Kidney (tissue), 14 donors: ENCODE measurements around the gene NFX1. TPM values are rescaled to one million over a fixed set of nuclear protein-coding genes. Genes with fewer than 3 reads are reported as not detected.

Source experiments
- DNase-seq, 5 donors: peaks; one replicate each; pipeline ENCODE4 v3.0.0-alpha.2; 2013 to 2020
- FAIRE-seq: peaks from 2 replicates; lab custom pipeline; 2012; peaks lifted over from hg19 to GRCh38; lab: Jason Lieb, UNC
- H3K27ac ChIP-seq, 2 donors: one replicate each; pipeline ENCODE4 v1.7.0; 2013; ENCODE audit warnings: low read depth in 2 of 2, low read length in 2 of 2, inconsistent platforms in 1 of 2
- H3K27me3 ChIP-seq: one replicate; pipeline ENCODE4 v1.7.1; 2013; ENCODE audit warnings: low read length, inconsistent platforms; ENCODE audit not compliant: control insufficient read depth, insufficient read depth
- H3K36me3 ChIP-seq, 3 donors: one replicate each; pipeline versions ENCODE4 v1.7.0 to v1.7.1; 2013; ENCODE audit warnings: low read length in 3 of 3, control low read depth in 1 of 3, inconsistent platforms in 1 of 3; ENCODE audit not compliant: insufficient read depth in 3 of 3, control insufficient read depth in 2 of 3
- H3K4me1 ChIP-seq, 3 donors: one replicate each; pipeline versions ENCODE4 v1.7.0 to v1.7.1; 2013; ENCODE audit warnings: low read length in 3 of 3, inconsistent platforms in 1 of 3, low read depth in 1 of 3; ENCODE audit not compliant: control insufficient read depth in 2 of 3, insufficient read depth in 2 of 3
- H3K4me3 ChIP-seq, 3 donors: one replicate each; pipeline versions ENCODE4 v1.7.0 to v1.8.1; 2013; ENCODE audit warnings: low read length in 3 of 3, control low read depth in 1 of 3, inconsistent platforms in 1 of 3
- H3K9ac ChIP-seq, 3 donors: one replicate each; pipeline versions ENCODE4 v1.7.0 to v1.7.1; 2013; ENCODE audit warnings: low read length in 3 of 3, control low read depth in 1 of 3, inconsistent platforms in 1 of 3
- H3K9me3 ChIP-seq, 3 donors: one replicate each; pipeline versions ENCODE4 v1.7.0 to v1.7.1; 2013; ENCODE audit warnings: low read length in 3 of 3, control low read depth in 1 of 3, inconsistent platforms in 1 of 3; ENCODE audit not compliant: control insufficient read depth in 2 of 3, insufficient read depth in 1 of 3
- intact Hi-C: fragments of 100-400 bp; cut with DNase I; formaldehyde crosslinking; loops from one replicate; pipeline ENCODE4 v1.11.1; 2022
- polyA plus RNA-seq: library from polyadenylated mRNA; stranded (reverse); fragments of 350-450 nt; fragmentation: Illumina TruSeq; extraction: RNeasy Lipid Tissue Mini Kit (QIAGEN cat#74804); gene quantifications from one replicate; pipeline ENCODE4 v1.2.3, GENCODE V29; 2014; ENCODE audit warnings: low read depth, low replicate concordance; ENCODE audit not compliant: insufficient read depth
- total RNA-seq: library from RNA; stranded (reverse); fragmentation: NEBNext Ultra II Directional; extraction: Animal tissue kit (Norgen Biotek cat#: 25700); gene quantifications from one replicate; pipeline ENCODE4 v1.2.1, GENCODE V29; 2021
- TF ChIP-seq, protein P1 (sequence below): IDR thresholded peaks from 3 replicates; pipeline ENCODE4 v1.5.1; 2012; ENCODE audit warnings: mild to moderate bottlenecking, moderate library complexity, borderline replicate concordance; ENCODE audit not compliant: insufficient read depth; ENCODE audit errors: extremely low read depth
- donor health status: control.
- donor health status: control.
- donor health status: control.
- donor health status: control.
- donor health status: control.
- donor health status: DM: yes; HTN: yes; CAD: no.
- donor health status: Normal renal cell carcinoma (clear cell type).

Gene NFX1
- total and polyA plus RNA-seq, 2 donors from 2014 or later, result 12.2 to 46.3 TPM

GRCh38 chr9:33257276-33257675 is 33.0 kb upstream of the NFX1 start:
- Histone ChIP-seq H3K36me3 (peaks cover 18 to 67% (median 53%) of the 10 kb centered on the region in 3 donors), H3K9ac (no peak overlapping the region), H3K27ac (no peak overlapping the region), H3K4me3 (no peak overlapping the region), H3K4me1 (peaks cover 0 to 6% (median 0%) of the 10 kb centered on the region in 3 donors), H3K27me3 (no peaks in the 10 kb centered on the region), H3K9me3 (no peaks in the 10 kb centered on the region)
- DNase-seq (no peak), FAIRE-seq (no peak)
- TF ChIP-seq, protein P1, sequence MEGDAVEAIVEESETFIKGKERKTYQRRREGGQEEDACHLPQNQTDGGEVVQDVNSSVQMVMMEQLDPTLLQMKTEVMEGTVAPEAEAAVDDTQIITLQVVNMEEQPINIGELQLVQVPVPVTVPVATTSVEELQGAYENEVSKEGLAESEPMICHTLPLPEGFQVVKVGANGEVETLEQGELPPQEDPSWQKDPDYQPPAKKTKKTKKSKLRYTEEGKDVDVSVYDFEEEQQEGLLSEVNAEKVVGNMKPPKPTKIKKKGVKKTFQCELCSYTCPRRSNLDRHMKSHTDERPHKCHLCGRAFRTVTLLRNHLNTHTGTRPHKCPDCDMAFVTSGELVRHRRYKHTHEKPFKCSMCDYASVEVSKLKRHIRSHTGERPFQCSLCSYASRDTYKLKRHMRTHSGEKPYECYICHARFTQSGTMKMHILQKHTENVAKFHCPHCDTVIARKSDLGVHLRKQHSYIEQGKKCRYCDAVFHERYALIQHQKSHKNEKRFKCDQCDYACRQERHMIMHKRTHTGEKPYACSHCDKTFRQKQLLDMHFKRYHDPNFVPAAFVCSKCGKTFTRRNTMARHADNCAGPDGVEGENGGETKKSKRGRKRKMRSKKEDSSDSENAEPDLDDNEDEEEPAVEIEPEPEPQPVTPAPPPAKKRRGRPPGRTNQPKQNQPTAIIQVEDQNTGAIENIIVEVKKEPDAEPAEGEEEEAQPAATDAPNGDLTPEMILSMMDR, result no peak
- intact Hi-C loops, result no loop called here

DNA sequence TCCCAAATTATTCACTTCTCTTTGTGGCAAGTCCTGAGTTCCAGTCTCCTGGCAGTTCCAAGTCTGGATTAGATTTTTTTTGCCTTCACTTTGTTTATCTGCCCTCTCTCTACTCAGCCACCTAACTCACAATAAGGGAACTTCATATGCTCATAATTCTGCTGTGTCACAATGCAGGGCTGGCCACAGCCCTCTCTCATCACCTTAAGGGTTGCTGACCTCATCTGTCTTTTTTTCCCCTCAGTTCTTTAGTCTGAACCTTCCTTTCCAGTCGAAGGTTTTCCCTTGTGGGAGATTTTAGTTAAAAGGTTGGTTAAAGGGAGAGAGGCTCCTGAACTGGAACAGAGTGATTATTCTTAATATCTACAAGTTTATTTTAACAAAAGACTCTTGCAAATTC is 29.9 kb upstream of the NFX1 start:
- H3K4me3 ChIP-seq, result no peak overlapping the region
- DNase-seq (no peak), FAIRE-seq (no peak)
- peaks cover 0 to 8% (median 2%) of the 10 kb centered on the region in 3 donors for H3K4me1 ChIP-seq
- no peak overlapping the region for H3K27ac ChIP-seq
- H3K27me3 ChIP-seq, result no peaks in the 10 kb centered on the region
- H3K9me3 ChIP-seq, result no peaks in the 10 kb centered on the region
- intact Hi-C loops, result no loop called here
- TF ChIP-seq, protein P1, result no peak
- H3K36me3 ChIP-seq, result peaks cover 18 to 47% (median 41%) of the 10 kb centered on the region in 3 donors
- no peak overlapping the region for H3K9ac ChIP-seq

GRCh38 chr9:33263131-33264002 is 26.9 kb upstream of the NFX1 start:
- intact Hi-C loops, result no loop called here

More at GRCh38 chr9:33263131-33264002, 26.9 kb upstream of the NFX1 start:
- Histone ChIP-seq H3K27me3 (no peaks in the 10 kb centered on the region), H3K27ac (peak overlapping the region; percentile 81 to 92), H3K9ac (peak overlapping the region; percentile 77 to 92 (median 88)), H3K9me3 (no peaks in the 10 kb centered on the region), H3K4me1 (peaks cover 0 to 17% (median 8%) of the 10 kb centered on the region in 3 donors), H3K4me3 (peak overlapping the region; percentile 90 to 96 (median 94)), H3K36me3 (peaks cover 10 to 41% (median 30%) of the 10 kb centered on the region in 3 donors)
- TF ChIP-seq, protein P1, result no peak
- peak in 3 of 5 donors; percentile 17 to 67 (median 61) for DNase-seq
- FAIRE-seq, result no peak
